ENCODE measurements around the gene KIZ.

- TF ChIP-seq POLR2A (IDR thresholded peaks at IDR 0.05), result no peak
- TF ChIP-seq, protein P1, sequence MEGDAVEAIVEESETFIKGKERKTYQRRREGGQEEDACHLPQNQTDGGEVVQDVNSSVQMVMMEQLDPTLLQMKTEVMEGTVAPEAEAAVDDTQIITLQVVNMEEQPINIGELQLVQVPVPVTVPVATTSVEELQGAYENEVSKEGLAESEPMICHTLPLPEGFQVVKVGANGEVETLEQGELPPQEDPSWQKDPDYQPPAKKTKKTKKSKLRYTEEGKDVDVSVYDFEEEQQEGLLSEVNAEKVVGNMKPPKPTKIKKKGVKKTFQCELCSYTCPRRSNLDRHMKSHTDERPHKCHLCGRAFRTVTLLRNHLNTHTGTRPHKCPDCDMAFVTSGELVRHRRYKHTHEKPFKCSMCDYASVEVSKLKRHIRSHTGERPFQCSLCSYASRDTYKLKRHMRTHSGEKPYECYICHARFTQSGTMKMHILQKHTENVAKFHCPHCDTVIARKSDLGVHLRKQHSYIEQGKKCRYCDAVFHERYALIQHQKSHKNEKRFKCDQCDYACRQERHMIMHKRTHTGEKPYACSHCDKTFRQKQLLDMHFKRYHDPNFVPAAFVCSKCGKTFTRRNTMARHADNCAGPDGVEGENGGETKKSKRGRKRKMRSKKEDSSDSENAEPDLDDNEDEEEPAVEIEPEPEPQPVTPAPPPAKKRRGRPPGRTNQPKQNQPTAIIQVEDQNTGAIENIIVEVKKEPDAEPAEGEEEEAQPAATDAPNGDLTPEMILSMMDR (IDR thresholded peaks at IDR 0.05 in 4 of 5, conservative IDR thresholded peaks at IDR 0.05 in 1 of 5), result no peak
These were observed 160.9 kb downstream of the KIZ start for GRCh38 chr20:21286775-21287174.
